22Rv1 (cell line): ENCODE data around the gene ZNF593.
A peak's percentile ranks its signal among the peaks of the same experiment; 100 is the strongest.

Experiments
- ZFX ChIP-seq: fragments of 450-650 bp; IDR thresholded peaks from 2 replicates; pipeline ENCODE4 v1.6.1; 2017; ENCODE audit warnings: antibody characterized with exemption, borderline replicate concordance
- TF ChIP-seq, protein P1 (sequence below): fragments of 450-650 bp; IDR thresholded peaks from 2 replicates; pipeline ENCODE4 v1.5.1; 2017; ENCODE audit warnings: mild to moderate bottlenecking

- TF ChIP-seq, protein P1, sequence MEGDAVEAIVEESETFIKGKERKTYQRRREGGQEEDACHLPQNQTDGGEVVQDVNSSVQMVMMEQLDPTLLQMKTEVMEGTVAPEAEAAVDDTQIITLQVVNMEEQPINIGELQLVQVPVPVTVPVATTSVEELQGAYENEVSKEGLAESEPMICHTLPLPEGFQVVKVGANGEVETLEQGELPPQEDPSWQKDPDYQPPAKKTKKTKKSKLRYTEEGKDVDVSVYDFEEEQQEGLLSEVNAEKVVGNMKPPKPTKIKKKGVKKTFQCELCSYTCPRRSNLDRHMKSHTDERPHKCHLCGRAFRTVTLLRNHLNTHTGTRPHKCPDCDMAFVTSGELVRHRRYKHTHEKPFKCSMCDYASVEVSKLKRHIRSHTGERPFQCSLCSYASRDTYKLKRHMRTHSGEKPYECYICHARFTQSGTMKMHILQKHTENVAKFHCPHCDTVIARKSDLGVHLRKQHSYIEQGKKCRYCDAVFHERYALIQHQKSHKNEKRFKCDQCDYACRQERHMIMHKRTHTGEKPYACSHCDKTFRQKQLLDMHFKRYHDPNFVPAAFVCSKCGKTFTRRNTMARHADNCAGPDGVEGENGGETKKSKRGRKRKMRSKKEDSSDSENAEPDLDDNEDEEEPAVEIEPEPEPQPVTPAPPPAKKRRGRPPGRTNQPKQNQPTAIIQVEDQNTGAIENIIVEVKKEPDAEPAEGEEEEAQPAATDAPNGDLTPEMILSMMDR = peak; percentile 97
- no peak for TF ChIP-seq ZFX
Measured at GRCh38 chr1:26164036-26164860, 5.5 kb upstream of the ZNF593 start.
